Muscle layer of colon (tissue), 2 donors: ENCODE data around the gene DSTN.

ENCODE experiments used
- H3K27ac ChIP-seq: one replicate; pipeline ENCODE4 v1.7.0; 2013; ENCODE audit warnings: low read depth, mild to moderate bottlenecking, low read length, moderate library complexity
- H3K27me3 ChIP-seq, 2 donors: one replicate each; pipeline ENCODE4 v1.7.0; 2013; ENCODE audit warnings: low read length in 2 of 2, mild to moderate bottlenecking in 2 of 2; ENCODE audit not compliant: insufficient read depth in 2 of 2, control insufficient read depth in 1 of 2
- H3K36me3 ChIP-seq: one replicate; pipeline ENCODE4 v1.7.0; 2013; ENCODE audit warnings: mild to moderate bottlenecking, low read length; ENCODE audit not compliant: insufficient read depth
- H3K4me1 ChIP-seq: one replicate; pipeline ENCODE4 v1.7.0; 2013; ENCODE audit warnings: mild to moderate bottlenecking, low read length; ENCODE audit not compliant: insufficient read depth
- H3K4me3 ChIP-seq, 2 donors: one replicate each; pipeline ENCODE4 v1.7.0; 2013; ENCODE audit warnings: low read length in 2 of 2, low read depth in 1 of 2, mild to moderate bottlenecking in 1 of 2, moderate library complexity in 1 of 2
- H3K9ac ChIP-seq: one replicate; pipeline ENCODE4 v1.7.0; 2013; ENCODE audit warnings: low read length
- H3K9me3 ChIP-seq: one replicate; pipeline ENCODE4 v1.7.0; 2013; ENCODE audit warnings: mild to moderate bottlenecking, low read length
- donor health status: abdominal sarcoma.
- donor health status: Adenocarcinoma of cecum.

The DSTN gene

DNA sequence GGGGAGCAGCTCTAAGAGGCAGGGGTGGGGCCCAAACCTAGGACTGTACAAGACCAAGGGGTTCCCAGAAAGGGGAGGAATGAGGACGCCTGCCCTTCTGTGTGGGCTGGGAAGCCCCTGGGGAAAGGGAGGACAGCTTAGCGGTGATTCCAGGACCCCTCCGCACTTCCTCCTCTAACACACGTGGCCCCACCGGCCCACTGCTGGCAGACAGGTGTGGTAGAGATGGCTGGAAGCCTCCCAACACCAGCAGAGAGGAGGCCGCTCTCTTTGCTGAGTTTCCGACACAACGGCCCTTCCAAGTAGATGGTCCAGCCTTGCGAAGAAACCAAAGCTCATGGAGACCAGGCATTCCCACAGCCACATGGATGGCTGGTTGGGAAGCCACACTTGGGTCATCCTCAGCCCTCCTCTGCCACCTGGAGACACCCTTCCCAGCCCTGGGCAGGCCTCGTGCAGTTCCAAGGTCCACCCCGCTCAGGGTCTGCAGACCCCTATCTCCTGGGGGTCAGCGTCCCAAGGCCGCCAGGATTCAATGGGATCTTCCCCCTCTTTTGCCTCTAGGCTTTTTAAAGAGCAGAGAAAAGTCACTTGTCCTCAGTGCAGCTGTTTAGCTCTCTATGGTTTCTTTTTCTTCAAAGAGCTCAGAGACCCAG, 68.2 kb downstream of the DSTN start:
- Histone ChIP-seq H3K27ac (no peak overlapping the region), H3K9ac (no peak overlapping the region), H3K4me3 (no peak overlapping the region), H3K9me3 (no peaks in the 10 kb centered on the region), H3K36me3 (peaks cover 57% of the 10 kb centered on the region), H3K27me3 (no peaks in the 10 kb centered on the region), H3K4me1 (peaks cover 54% of the 10 kb centered on the region)

DNA sequence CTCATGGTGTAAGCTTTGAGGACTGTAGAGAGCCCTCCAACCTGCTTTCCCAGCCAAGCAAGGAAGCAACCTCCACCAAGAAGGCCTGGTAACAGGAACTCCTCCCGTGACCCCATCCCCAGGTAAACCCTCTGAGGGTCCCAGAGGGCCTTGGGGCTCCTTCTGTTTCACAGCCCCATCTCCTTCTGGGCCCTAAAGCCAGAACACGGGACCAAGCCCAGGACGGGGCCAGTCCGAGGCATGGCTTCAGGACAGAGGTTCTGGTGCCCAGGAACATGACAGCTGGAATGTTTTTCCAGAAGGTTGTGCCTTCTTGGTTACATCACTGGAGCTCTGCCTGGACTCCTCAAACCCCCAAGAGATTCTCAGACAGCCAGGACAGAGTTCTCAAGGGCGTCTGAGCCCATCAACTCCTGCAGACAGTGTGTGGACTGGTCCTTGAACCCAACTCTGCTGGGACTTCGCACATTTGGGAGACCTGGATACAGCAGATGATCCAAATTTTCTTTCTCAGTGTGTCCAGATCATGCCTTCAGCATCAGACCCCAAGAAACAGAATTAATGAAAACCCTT, 69.0 kb downstream of the DSTN start:
- Histone ChIP-seq H3K4me3 (no peak overlapping the region), H3K27ac (no peak overlapping the region), H3K36me3 (peaks cover 48% of the 10 kb centered on the region), H3K4me1 (peaks cover 60% of the 10 kb centered on the region), H3K9me3 (no peaks in the 10 kb centered on the region), H3K9ac (no peak overlapping the region), H3K27me3 (no peaks in the 10 kb centered on the region)

DNA sequence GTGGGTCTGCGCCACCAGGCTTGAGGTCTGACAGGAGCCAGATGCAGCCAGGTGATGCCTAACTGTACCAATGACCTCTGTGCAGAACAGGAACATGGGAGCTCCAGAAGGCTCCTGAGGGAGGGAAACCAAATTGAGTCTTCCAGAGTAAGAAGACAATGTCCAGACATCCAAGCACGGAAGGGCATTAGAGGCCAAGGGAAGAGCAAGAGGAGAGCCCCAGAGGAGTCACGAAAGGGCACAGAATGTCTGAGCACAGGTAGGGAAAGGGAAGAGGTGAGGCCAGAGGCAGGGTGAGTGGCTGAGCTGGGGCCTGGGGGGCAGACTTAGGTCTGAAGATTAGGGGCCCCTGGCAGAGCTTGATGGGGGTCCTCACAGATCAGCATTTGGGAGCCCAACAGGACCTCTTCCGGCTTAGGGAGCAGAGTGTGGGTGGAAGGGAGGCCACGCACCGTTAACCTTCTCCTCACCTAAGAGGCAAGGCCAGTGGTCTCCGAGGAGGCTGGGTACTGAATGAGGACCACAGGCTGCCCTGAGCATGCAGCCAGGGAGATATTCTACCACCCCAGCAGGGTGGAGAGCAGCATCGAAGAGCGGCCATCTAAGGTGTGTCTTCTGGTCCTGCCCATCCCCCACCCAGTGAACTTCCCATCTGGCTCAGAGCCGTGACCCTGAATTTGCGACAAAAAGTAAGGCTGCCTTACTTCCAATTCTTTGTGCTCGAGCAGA, 70.4 kb downstream of the DSTN start:
- no peak overlapping the region for H3K4me3 ChIP-seq
- no peaks in the 10 kb centered on the region for H3K27me3 ChIP-seq
- H3K36me3 ChIP-seq, result peaks cover 37% of the 10 kb centered on the region
- H3K9me3 ChIP-seq, result no peaks in the 10 kb centered on the region
- H3K27ac ChIP-seq, result no peak overlapping the region
- H3K9ac ChIP-seq, result no peak overlapping the region
- peaks cover 61% of the 10 kb centered on the region for H3K4me1 ChIP-seq

DNA sequence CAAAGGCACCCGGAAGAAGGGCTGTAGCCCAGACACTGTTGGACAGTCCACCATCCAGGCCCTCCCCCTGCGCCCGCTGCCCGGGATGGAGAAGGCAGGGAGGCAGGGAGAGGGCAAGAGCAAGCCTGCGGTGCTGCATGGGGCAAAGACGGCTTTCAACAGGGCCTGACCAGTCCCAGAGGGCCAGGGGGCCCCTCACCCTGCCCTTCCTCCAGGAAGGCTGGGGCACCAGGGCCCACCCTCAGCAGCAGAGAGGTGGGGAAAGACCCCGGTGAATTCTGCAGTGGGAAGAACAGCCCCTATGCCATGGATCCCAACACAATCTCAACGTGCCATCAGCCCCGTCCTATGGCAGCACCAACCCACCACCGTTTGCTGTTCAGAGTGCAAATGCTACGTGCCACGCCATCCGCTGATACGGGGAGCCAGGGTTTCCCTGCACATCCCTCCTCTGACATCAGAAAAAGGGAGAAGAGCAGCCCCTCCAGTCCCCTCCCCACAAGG, 71.1 kb downstream of the DSTN start:
- no peaks in the 10 kb centered on the region for H3K27me3 ChIP-seq
- H3K9ac ChIP-seq, result no peak overlapping the region
- peaks cover 62% of the 10 kb centered on the region for H3K4me1 ChIP-seq
- no peaks in the 10 kb centered on the region for H3K9me3 ChIP-seq
- H3K36me3 ChIP-seq, result peaks cover 31% of the 10 kb centered on the region
- H3K4me3 ChIP-seq, result no peak overlapping the region
- H3K27ac ChIP-seq, result no peak overlapping the region

DNA sequence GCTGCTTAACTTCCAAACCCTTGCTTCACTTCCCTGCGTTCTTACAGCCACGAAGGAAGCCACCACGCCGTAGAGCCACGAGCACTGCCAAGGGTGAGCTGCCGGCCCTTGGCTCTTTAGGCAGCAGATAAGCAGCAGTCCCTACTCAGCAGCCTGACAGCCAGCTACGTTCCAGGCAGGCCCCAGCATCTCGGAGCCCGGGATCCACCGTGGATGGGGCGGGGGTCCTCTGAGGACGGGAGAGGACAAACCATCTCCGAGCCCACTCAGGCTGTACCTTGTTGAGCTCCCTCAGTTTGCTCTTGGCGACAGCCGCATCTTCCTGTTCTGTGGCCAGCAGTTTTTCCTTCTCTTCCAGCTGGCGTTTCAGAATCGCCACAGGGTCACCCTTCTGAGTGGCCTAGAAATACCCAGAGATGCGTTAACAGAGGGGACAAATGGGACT, 71.7 kb downstream of the DSTN start:
- H3K4me1 ChIP-seq, result peaks cover 62% of the 10 kb centered on the region
- H3K36me3 ChIP-seq, result peaks cover 26% of the 10 kb centered on the region
- H3K27ac ChIP-seq, result no peak overlapping the region
- no peak overlapping the region for H3K9ac ChIP-seq
- H3K27me3 ChIP-seq, result no peaks in the 10 kb centered on the region
- H3K9me3 ChIP-seq, result no peaks in the 10 kb centered on the region
- H3K4me3 ChIP-seq, result no peak overlapping the region

DNA sequence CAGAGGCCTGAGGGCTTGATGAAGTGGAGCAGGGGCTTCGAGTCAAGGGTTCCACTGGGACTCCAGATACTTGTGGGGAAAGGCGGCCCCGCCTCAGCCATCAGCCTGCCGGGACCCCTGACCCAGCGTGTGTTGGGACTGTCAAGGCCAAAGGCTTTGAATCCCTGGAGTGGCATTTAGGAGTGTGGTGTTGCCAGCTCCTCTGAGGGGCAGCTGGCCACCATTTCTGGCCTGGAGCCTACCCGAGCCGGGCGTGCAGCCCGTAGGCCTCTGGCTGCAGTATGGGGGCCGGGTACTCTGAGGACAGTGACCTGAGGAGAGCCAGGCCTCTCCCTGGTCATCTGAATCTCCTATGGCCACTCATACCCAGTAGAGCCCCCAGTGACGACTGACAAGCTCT, 72.1 kb downstream of the DSTN start:
- H3K9ac ChIP-seq, result no peak overlapping the region
- peaks cover 26% of the 10 kb centered on the region for H3K36me3 ChIP-seq
- H3K27me3 ChIP-seq, result no peaks in the 10 kb centered on the region
- no peak overlapping the region for H3K4me3 ChIP-seq
- no peaks in the 10 kb centered on the region for H3K9me3 ChIP-seq
- H3K27ac ChIP-seq, result no peak overlapping the region
- peaks cover 62% of the 10 kb centered on the region for H3K4me1 ChIP-seq

DNA sequence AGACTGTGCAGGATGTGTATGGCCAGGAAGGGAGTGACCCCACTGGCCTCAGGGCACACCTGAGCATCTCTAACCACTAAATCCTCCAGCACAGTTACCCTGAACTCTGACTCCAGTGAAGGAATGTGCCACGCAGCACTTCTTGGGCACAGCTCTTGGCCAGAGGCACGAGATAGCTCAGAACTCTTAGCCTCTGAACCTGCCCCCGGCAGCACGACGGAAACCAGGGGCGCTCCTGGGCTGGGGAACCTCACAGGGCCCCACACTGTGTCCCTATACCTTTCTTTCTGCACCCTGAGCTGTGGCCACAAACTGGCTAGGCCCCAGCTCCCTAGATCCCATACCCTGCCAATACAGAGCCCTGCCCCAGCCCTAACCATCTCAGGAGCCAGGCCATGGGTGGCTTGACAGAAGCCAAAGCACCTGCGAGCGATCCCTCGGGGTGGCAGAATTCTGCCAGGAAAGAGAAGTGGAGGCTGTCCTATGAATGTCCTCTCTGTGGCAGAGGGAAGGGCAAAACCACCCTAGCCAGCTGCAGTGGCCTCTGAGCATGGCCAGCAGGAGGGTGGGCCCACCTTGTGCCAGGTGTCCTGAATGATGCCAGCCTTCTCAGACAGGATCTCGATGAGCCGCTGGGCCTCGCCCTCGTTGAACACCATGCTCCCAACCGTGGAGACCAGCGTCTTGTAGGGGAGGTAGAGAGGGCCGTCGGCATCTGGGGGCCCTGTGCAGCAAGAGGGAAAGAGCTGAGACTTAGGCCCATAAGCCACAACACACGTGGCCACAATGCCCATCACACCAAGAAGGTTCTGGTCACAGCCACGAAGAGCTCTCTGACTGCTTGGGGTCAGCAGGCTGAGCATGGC, 72.8 kb downstream of the DSTN start:
- Histone ChIP-seq H3K9ac (no peak overlapping the region), H3K4me1 (peaks cover 63% of the 10 kb centered on the region), H3K27me3 (no peaks in the 10 kb centered on the region), H3K27ac (no peak overlapping the region), H3K4me3 (no peak overlapping the region), H3K36me3 (peaks cover 26% of the 10 kb centered on the region), H3K9me3 (no peaks in the 10 kb centered on the region)

DNA sequence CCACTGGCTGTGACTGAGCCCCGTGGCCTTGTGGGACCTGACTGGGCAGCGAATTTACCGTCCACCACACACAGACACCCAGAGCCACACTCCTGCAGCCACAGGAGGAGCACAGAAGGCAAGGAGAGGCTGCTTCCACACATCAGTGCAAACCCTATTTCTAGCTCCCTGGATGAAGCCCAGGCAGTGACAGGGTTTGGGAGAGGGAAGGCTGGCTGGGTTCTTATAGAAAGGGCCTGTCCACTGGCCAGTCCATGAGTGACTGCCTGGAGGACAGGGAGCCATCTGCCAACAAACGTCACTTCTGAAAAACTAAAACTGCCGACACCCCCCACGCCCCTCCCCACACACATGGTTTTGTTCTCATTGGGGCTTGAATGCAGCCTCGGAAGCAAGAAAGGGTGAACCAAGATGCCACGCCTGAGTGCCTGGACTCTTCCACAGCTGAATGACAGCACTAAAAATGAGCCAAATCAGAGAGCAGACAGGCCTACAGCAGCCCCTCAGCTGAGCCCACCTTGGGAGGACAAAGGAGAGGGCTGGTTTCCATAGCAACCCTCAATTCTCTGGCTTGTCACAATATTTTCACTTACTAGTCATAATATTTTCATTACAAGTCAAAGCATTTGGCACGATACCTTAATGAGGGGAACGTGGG, 73.8 kb downstream of the DSTN start:
- Histone ChIP-seq H3K27me3 (no peaks in the 10 kb centered on the region), H3K36me3 (peaks cover 26% of the 10 kb centered on the region), H3K4me1 (peaks cover 62% of the 10 kb centered on the region), H3K9ac (no peak overlapping the region), H3K4me3 (no peak overlapping the region), H3K9me3 (no peaks in the 10 kb centered on the region), H3K27ac (no peak overlapping the region)

DNA sequence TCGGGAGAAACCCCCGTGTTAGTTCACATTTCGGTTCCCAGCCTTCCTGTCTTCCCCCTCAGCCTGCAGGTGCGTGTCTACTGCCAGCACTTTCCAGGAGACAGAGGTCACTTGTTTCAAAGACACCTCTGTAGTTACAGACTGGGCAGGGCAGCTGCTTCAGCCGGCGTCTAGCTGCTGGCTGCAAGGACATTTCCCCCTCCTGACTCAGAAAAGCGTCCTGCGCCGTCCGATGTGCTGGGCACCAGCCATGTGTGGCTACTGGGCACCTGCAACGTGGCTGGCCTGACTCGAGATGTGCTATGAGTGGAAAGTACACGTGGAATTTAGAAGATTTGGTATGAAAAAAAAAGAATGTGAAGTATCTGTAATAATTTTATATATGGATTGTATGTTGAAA, 74.6 kb downstream of the DSTN start:
- no peaks in the 10 kb centered on the region for H3K27me3 ChIP-seq
- H3K9me3 ChIP-seq, result no peaks in the 10 kb centered on the region
- H3K4me1 ChIP-seq, result peaks cover 63% of the 10 kb centered on the region
- no peak overlapping the region for H3K9ac ChIP-seq
- no peak overlapping the region for H3K4me3 ChIP-seq
- H3K36me3 ChIP-seq, result peaks cover 19% of the 10 kb centered on the region
- no peak overlapping the region for H3K27ac ChIP-seq

DNA sequence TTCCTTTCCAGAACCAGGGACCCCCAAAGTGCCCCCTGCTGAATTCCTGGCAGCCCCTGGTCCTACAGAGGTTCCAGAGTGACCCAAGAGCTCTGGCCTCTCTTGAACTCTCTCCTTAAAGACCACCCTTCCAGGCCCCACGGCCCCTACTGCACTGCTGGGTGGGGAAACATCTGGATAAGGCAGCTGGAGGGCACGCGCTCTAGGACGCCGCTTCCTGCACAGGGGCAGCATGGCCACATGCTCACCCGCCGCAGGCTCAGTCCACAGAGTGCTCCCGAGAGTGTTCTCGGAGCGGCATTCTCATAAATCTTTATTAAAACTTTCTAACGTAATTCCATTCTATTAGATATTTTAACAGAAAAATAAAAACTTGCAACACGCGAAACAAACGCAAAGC, 75.1 kb downstream of the DSTN start:
- Histone ChIP-seq H3K27me3 (no peaks in the 10 kb centered on the region), H3K4me3 (no peak overlapping the region), H3K36me3 (peaks cover 19% of the 10 kb centered on the region), H3K27ac (peak overlapping the region; percentile 29), H3K9ac (no peak overlapping the region), H3K4me1 (peaks cover 64% of the 10 kb centered on the region), H3K9me3 (no peaks in the 10 kb centered on the region)
